HL-60/S4 treated with phorbol 12-myristate 13-acetate at 8.2 ng/mL for 4 days and 3 days (cell line): Measurements from ENCODE around the gene PLCD1.
"Not testable (repeated sequence)": the region's sequence is repeated elsewhere in the genome, so short reads cannot be mapped to it uniquely, and the experiment has no call there.

Source experiments
- in situ Hi-C: fragments of 300-500 bp; cut with MboI; formaldehyde crosslinking; loops from 2 replicates; pipeline ENCODE4 v1.15.0; 2022; ENCODE audit warnings: low sequenced_read_pairs

Gene PLCD1

GRCh38 chr3:38038447-38038911, 9.0 kb upstream of the PLCD1 start:
- in situ Hi-C loops, result no loop called here

DNA sequence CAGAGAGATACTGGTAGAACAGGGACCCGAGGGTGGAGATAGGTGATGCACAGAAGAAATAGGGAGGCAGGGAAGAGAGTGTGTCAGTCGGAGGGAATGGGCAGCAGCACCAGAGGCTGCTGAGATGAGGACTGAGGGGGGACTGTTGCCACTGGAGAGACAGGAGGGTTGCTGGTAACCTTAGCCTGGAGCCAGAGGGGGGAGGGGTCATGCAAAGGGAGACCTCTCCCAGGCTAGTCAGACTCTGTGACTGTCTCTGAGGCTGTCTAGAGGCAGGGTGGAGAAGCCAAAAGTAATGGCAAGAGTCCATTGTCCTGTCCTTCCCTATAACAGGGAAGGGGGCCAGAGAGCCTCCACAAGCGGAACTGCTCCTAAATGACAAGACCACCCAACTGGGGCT, 7.5 kb upstream of the PLCD1 start:
- in situ Hi-C loops, result no loop called here

DNA sequence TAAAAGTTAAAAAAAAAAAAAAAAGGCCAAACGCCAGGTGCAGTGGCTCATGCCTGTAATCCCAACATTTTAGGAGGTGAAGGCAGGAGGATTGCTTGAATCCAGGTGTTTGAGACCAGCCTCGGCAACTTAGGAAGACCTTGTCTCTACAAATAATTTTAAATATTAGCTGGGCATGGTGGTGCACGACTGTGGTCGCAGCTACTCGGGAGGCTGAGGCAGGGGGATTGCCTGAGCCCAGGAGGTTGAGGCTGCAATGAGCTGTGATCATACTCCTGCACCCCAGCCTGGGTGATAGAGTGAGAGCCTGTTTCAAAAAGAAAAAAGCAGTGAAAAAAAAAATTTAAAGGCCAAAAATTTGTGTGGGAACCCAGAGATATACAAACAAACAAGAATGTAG, 6.8 kb upstream of the PLCD1 start:
- in situ Hi-C loops, result no loop called here

GRCh38 chr3:38034335-38034734, 4.9 kb upstream of the PLCD1 start:
- in situ Hi-C loops, result not testable (repeated sequence)

DNA sequence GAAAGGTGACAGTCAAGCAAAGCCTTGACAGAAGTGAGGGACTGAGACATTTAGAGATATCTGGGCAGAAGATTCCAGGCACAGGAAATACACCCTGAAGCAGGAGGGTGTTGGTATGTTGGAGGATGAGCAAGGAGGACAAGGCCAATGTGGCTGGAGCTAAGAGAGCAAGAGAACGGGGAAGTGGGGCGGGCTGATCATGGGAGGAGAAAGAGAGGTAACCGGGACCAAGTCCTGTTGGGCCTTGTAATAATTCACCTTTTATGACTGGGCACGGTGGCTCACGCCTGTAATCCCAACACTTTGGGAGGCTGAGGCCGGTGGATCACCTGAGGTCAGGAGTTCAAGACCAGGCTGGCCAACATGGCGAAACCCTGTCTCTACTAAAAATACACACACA, 4.1 kb upstream of the PLCD1 start:
- in situ Hi-C loops, result not testable (repeated sequence)

DNA sequence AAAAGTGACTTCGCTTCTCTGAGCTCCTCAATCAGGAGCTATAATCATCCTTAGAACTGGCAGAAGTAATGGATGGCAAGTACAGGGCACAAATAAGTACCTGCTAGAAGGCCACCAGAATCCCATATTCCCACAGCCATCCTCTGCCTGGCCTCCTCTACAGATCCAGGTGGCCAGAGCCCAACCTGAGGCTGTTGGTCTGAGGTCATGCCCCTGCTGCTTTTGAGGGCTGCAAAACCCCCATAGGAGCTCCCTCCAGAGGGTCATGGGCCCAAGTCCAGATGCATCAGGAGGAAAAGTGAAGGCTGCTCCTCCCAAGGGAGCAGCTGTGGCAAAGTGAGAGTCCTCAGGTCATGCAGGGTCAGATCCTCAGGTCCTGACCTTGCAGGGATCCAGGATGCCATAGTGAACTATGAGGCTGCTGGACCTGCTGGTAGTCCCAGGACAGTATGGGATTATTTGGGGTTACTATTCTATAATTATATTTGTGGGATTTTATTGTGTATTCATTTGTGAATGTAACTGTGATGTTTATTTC, 3.0 kb upstream of the PLCD1 start:
- in situ Hi-C loops, result no loop called here

DNA sequence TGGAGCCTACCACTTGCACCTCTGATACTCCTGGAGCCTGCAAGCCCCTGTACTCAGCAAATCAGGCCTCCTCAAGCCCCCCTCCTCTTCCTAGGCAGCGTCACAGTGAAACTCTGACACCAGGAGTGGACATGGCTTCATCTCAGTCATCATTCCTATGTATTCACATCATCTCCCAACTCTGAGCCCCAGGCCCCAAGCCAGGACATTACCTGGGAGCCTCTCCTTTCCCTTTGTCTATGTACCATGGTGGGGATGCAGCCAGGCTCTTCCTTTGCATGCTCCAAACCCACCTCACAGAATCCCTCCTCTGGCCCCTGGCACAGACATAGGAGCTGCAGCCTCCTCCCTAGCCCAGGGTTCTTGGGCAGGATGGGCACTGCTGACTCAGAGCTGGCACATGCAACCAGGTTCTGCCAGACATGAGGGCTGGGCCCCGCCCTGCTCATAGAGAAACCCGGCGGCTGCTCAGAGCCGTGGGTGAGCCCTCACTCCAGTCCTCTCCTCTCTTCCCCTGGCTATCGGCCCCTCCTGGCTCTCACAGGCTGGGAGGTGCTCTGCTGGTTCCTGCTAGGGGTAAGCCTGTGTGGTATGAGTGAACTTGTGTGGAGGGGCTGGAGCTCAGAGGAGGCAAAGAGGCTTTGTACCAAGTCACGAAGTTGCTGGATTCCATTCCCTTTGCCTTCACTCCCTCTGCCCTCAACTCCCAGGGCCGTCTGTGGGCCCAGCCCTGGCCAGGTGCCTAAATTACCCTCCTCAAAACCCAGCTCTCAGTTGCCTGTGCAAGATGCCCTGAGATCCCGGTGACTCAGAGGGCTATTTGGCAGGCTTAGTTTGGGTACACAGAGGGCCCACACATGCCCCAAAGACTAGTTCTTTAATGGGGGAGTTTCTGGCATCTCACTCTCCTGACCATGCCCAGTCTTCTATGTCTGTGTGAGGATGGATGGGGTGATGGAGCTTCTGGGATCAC, 1.9 kb upstream of the PLCD1 start:
- in situ Hi-C loops, result no loop called here

- in situ Hi-C loops, result no loop called here
These were observed 932 bp upstream of the PLCD1 start for GRCh38 chr3:38030126-38031021.

DNA sequence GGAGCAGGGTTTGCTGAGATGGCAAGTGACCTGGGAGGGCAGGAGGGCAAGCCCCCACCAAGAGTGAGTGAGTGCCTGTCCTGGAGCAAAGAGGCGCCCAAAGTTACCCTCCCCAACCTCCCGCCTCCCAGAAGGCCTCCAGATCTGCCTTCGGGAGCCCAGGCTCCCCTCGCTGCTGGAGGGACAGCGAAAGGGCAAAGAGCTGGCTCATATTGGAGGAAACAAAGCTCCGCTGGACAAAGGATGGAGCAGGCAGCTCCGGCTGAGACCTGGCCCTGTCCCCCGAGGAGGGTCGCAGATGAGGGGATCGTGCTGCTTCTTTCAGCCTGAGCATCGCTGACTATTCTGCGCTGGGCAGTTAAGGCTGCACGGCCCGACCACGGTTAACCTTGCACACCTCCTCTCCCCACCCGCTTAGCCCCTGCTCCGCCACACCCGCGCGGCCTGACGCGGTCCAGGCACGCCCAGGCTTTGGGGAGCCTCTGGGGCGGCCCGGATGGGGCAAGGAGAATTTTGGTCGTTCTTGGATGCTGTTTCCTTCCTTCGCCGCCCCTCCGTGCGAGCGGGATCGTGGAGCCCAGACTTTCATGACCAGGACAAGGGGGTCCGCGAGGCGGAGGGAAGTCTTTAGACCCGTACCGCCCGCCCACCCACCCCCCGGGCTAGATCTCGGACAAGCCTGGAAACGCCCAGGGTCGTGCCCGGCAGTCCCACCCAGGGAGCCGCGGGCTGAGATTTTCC, 651 bp downstream of the PLCD1 start:
- in situ Hi-C loops, result no loop called here

GRCh38 chr3:38027466-38028465, 1.7 kb downstream of the PLCD1 start:
- in situ Hi-C loops, result no loop called here

GRCh38 chr3:38026856-38027255, 2.6 kb downstream of the PLCD1 start:
- in situ Hi-C loops, result no loop called here

DNA sequence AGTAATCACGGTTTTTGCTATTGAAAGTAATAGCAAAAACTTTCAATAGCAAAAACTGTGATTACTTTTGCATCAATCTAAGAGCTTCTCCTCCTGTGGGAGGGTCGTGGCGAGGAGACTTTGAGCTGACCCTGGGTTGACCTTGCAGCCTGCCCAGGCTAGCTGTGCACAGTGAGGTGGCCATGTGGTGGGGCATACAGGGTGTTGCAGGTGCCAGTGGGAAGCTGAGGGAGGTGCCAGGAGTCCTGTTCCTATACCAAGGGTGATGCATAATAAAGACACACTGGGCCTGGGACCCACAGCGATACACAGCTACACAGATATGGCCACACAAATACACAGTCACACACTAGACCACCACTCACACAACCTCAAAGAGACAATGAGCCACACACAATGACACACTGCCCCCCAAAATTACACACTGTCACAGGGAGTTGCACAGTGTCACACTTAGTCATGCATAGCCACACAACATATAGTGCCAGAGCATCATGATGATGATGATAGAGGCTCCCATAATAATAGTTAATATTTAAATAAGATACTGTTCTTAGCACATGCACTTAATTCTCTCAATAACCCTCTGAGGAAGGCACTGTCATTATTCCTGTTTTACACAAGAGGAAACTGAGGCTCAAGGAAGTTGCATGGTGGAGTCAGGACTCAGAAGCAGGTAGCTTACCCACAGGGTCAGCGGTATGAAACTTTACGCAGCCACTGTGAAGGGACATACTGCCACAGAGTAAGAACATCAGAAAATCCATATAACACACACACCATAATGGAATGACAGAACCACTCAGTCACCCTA, 6.3 kb downstream of the PLCD1 start:
- in situ Hi-C loops, result no loop called here

DNA sequence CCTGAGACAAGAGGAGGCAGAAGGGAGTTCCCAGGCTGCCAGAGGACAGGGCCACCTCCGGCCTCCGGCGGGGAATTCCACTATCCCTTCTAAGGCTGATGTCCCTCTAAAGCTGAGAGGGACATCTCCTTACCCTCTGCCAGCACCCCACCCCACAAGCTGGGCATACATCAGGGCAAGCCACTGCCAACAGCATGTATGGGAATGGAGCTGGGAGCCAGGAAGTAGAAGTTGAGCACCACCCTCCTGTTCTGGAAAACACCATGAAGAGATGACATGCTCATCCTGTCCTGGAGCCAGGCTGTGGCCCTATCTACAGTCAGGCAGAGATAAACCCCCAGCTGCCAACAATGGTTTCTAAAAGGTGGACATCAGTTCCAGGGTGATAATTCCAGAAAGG, 7.1 kb downstream of the PLCD1 start:
- in situ Hi-C loops, result no loop called here

- in situ Hi-C loops, result no loop called here
These were observed 8.2 kb downstream of the PLCD1 start for GRCh38 chr3:38021196-38021595.

GRCh38 chr3:38020342-38020726, 9.1 kb downstream of the PLCD1 start:
- in situ Hi-C loops, result no loop called here

DNA sequence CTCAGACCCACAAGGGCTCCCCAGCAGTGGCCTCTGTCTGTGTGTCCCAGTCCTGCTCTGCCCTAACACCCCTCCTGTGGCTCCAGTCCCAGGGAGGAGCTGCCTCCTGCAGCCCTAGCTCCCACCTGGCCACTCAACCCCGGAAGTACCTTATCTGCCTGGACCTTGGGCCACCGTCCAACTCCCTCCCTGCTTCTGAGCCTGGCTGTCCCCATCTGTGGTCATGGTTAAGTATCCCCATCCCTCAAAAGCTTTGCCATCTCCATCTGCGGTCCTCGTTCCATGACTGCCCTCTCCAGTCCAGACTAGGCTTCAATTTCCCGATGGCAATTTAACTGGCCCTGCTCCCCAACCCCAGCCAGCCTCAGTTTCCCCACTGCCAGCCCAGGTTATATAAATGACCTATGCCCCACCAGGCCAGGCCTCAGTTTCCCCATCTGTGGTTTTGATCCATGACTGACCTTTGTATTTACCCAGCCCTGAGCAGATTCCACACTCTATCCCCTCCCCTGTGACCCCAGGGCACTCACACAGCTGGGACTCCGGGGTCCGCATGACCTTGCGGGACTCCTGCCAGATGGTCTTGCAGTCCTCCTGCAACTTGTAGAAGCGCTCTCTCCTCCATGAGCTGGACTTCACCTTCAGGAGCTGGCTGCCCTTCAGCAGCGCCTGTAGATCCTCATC, 9.6 kb downstream of the PLCD1 start:
- in situ Hi-C loops, result no loop called here

- in situ Hi-C loops, result no loop called here
These were observed 10.9 kb downstream of the PLCD1 start for GRCh38 chr3:38018296-38019266.
